CD8-positive, alpha-beta memory T cell (primary cell): ENCODE results near the gene GPR158. TPM values are rescaled to one million over a fixed set of nuclear protein-coding genes. Genes with fewer than 3 reads are reported as not detected.

Experiments
- polyA plus RNA-seq: library from polyadenylated mRNA; unstranded; fragments of 300-500 nt; fragmentation: Illumina TruSeq; gene quantifications from one replicate; pipeline ENCODE4 v1.2.3, GENCODE V29; 2021
- total RNA-seq, 2 experiments: library from RNA; stranded (reverse); gene quantifications; one replicate each; pipeline ENCODE4 v1.2.3, GENCODE V29; 2021

The GPR158 gene
- total and polyA plus RNA-seq, 3 experiments from 2014 or later = not detected

Other genes starting within 250 kb of the GPR158 start
- gene PRTFDC1, start 222.4 kb upstream of the GPR158 start, total RNA-seq = 1 to 10 TPM; 1.5 to 1.6 TPM
- 1.3 TPM for gene PRTFDC1, start 222.4 kb upstream of the GPR158 start, polyA plus RNA-seq
- gene ENKUR, start 158.8 kb upstream of the GPR158 start, total RNA-seq = not detected
- gene ENKUR, start 158.8 kb upstream of the GPR158 start, polyA plus RNA-seq = not detected
- gene THNSL1, start 158.4 kb upstream of the GPR158 start, total RNA-seq = 10 to 100 TPM in 1 of 2 experiments, 1 to 10 TPM in 1; 9.5 to 10.6 TPM
- 4.1 TPM for gene THNSL1, start 158.4 kb upstream of the GPR158 start, polyA plus RNA-seq